Activated CD8-positive, alpha-beta memory T cell treated with anti-CD3 and anti-CD28 coated beads, Interleukin-2, amount 10 ng/mL, durations not matched to agents 7 days and 5 days (primary cell): ENCODE data around the gene TMEM184C. TPM values are rescaled to one million over a fixed set of nuclear protein-coding genes. Genes with fewer than 3 reads are reported as not detected.

Experiments
- total RNA-seq, 2 experiments: library from RNA; stranded (reverse); gene quantifications; one replicate each; pipeline ENCODE4 v1.2.3, GENCODE V29; 2021

Gene TMEM184C
- total RNA-seq, 2 experiments from 2014 or later = 18.5 to 27.2 TPM

Other genes with a start within 250 kb of the TMEM184C start
- gene EDNRA, start 136.3 kb upstream of the TMEM184C start, total RNA-seq = not detected
- gene PRMT9, start 66.8 kb downstream of the TMEM184C start, total RNA-seq = 10 to 100 TPM; 11.9 to 12.0 TPM
- gene ARHGAP10, start 114.7 kb downstream of the TMEM184C start, total RNA-seq = 10 to 100 TPM; 12.1 to 18.8 TPM